22Rv1 (cell line): ENCODE results near the gene SFR1.
"Not testable (repeated sequence)": the region's sequence is repeated elsewhere in the genome, so short reads cannot be mapped to it uniquely, and the experiment has no call there.

Experiments
- H3K27ac ChIP-seq: fragments of 450-650 bp; 2 replicates; pipeline ENCODE4 v1.5.1; 2017
- CTCF ChIP-seq: fragments of 450-650 bp; IDR thresholded peaks from 2 replicates; pipeline ENCODE4 v1.5.1; 2017; ENCODE audit warnings: mild to moderate bottlenecking
- ZFX ChIP-seq: fragments of 450-650 bp; IDR thresholded peaks from 2 replicates; pipeline ENCODE4 v1.6.1; 2017; ENCODE audit warnings: antibody characterized with exemption, borderline replicate concordance

SFR1 gene

GRCh38 chr10:104155591-104155990 is 33.6 kb downstream of the SFR1 start:
- no peak overlapping the region for H3K27ac ChIP-seq
- TF ChIP-seq CTCF: no peak
- no peak for TF ChIP-seq ZFX

GRCh38 chr10:104170610-104171254 is 48.8 kb downstream of the SFR1 start:
- no peak overlapping the region for H3K27ac ChIP-seq
- TF ChIP-seq ZFX: no peak
- no peak for TF ChIP-seq CTCF

- not testable (repeated sequence) for H3K27ac ChIP-seq
These were observed 52.2 kb downstream of the SFR1 start for GRCh38 chr10:104174136-104174535.
